ENCODE results near the gene SHISA9.

The SHISA9 gene

GRCh38 chr16:13110124-13110796 lies 208.9 kb downstream of the SHISA9 start:
- H2AFZ ChIP-seq (ENCODE audit: low read length, unreplicated experiment), result no peak overlapping the region
- H3K4me1 ChIP-seq (ENCODE audit: control insufficient read depth, insufficient read depth, low read length, unreplicated experiment), result no peaks in the 10 kb centered on the region
- H3K27ac ChIP-seq (ENCODE audit: low read depth, low read length), result no peak overlapping the region
- H3K79me2 ChIP-seq (ENCODE audit: control insufficient read depth, insufficient read depth, low read length, unreplicated experiment), result no peaks in the 10 kb centered on the region
- no peak overlapping the region for H3K4me3 ChIP-seq (ENCODE audit: low read depth, low read length)
- H3K36me3 ChIP-seq (ENCODE audit: insufficient read depth, low read length), result no peaks in the 10 kb centered on the region
- H3K27me3 ChIP-seq (ENCODE audit: insufficient read depth, low read length), result no peaks in the 10 kb centered on the region

GRCh38 chr16:13111747-13112146 lies 210.3 kb downstream of the SHISA9 start:
- Histone ChIP-seq H3K4me1 (ENCODE audit: control insufficient read depth, insufficient read depth, low read length, unreplicated experiment) (no peaks in the 10 kb centered on the region), H3K79me2 (ENCODE audit: control insufficient read depth, insufficient read depth, low read length, unreplicated experiment) (no peaks in the 10 kb centered on the region), H3K4me3 (ENCODE audit: low read depth, low read length) (no peak overlapping the region), H3K36me3 (ENCODE audit: insufficient read depth, low read length) (no peaks in the 10 kb centered on the region), H3K27ac (ENCODE audit: low read depth, low read length) (no peak overlapping the region), H3K27me3 (ENCODE audit: insufficient read depth, low read length) (no peaks in the 10 kb centered on the region), H2AFZ (ENCODE audit: low read length, unreplicated experiment) (no peak overlapping the region)

- Histone ChIP-seq H3K4me1 (ENCODE audit: control insufficient read depth, insufficient read depth, low read length, unreplicated experiment) (no peaks in the 10 kb centered on the region), H3K36me3 (ENCODE audit: insufficient read depth, low read length) (no peaks in the 10 kb centered on the region), H2AFZ (ENCODE audit: low read length, unreplicated experiment) (no peak overlapping the region), H3K27ac (ENCODE audit: low read depth, low read length) (no peak overlapping the region), H3K4me3 (ENCODE audit: low read depth, low read length) (no peak overlapping the region), H3K27me3 (ENCODE audit: insufficient read depth, low read length) (no peaks in the 10 kb centered on the region), H3K79me2 (ENCODE audit: control insufficient read depth, insufficient read depth, low read length, unreplicated experiment) (no peaks in the 10 kb centered on the region)
Measured at GRCh38 chr16:13113741-13114140, 212.3 kb downstream of the SHISA9 start.

- H3K27ac ChIP-seq (ENCODE audit: low read depth, low read length), result no peak overlapping the region
- H3K79me2 ChIP-seq (ENCODE audit: control insufficient read depth, insufficient read depth, low read length, unreplicated experiment), result no peaks in the 10 kb centered on the region
- no peaks in the 10 kb centered on the region for H3K36me3 ChIP-seq (ENCODE audit: insufficient read depth, low read length)
- no peaks in the 10 kb centered on the region for H3K27me3 ChIP-seq (ENCODE audit: insufficient read depth, low read length)
- H3K4me3 ChIP-seq (ENCODE audit: low read depth, low read length), result no peak overlapping the region
- no peak overlapping the region for H2AFZ ChIP-seq (ENCODE audit: low read length, unreplicated experiment)
- H3K4me1 ChIP-seq (ENCODE audit: control insufficient read depth, insufficient read depth, low read length, unreplicated experiment), result no peaks in the 10 kb centered on the region
Measured at GRCh38 chr16:13118091-13118490, 216.7 kb downstream of the SHISA9 start.

DNA sequence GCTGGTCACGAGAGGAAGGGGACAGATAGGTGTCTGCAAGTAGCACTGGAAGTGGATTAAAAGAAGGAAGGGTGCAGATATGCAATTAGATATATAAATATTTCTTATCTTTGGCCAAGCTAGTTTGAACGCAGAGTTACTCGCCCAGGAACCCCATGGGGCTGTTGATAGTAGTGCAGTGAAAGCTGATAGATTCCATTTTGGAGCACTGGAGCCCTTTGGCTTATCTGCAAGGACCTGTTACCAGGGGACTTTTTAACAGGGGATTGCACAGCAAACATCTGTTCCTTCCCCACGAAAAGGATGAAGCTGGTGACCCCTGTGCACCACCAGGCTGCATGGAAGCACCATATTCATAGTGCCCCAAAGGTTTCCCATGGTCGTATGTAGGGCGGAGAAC lies 218.7 kb downstream of the SHISA9 start:
- Histone ChIP-seq H3K4me1 (ENCODE audit: control insufficient read depth, insufficient read depth, low read length, unreplicated experiment) (no peaks in the 10 kb centered on the region), H3K4me3 (ENCODE audit: low read depth, low read length) (no peak overlapping the region), H3K27ac (ENCODE audit: low read depth, low read length) (no peak overlapping the region), H2AFZ (ENCODE audit: low read length, unreplicated experiment) (no peak overlapping the region), H3K36me3 (ENCODE audit: insufficient read depth, low read length) (no peaks in the 10 kb centered on the region), H3K79me2 (ENCODE audit: control insufficient read depth, insufficient read depth, low read length, unreplicated experiment) (no peaks in the 10 kb centered on the region), H3K27me3 (ENCODE audit: insufficient read depth, low read length) (no peaks in the 10 kb centered on the region)

DNA sequence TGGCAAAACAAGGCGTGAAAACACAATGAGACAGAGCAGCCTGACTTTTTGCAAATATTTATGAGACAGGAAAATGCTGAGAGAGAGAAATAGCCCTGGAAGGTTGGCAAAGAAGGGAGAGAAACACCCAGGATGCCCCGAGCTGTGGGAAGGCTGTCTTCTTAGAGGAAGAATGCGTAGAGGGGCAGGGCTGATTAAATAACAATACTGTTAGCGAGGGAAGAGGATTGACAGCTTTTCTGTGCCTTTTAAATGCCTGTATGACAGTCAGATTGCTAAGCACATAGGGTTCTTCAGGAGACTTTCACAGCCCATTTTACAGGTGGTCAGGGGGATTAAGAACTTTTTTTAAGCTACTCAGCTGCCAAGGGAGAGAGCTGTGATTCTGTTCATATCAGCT lies 219.2 kb downstream of the SHISA9 start:
- no peaks in the 10 kb centered on the region for H3K27me3 ChIP-seq (ENCODE audit: insufficient read depth, low read length)
- H2AFZ ChIP-seq (ENCODE audit: low read length, unreplicated experiment), result no peak overlapping the region
- no peak overlapping the region for H3K27ac ChIP-seq (ENCODE audit: low read depth, low read length)
- no peak overlapping the region for H3K4me3 ChIP-seq (ENCODE audit: low read depth, low read length)
- H3K36me3 ChIP-seq (ENCODE audit: insufficient read depth, low read length), result no peaks in the 10 kb centered on the region
- no peaks in the 10 kb centered on the region for H3K79me2 ChIP-seq (ENCODE audit: control insufficient read depth, insufficient read depth, low read length, unreplicated experiment)
- no peaks in the 10 kb centered on the region for H3K4me1 ChIP-seq (ENCODE audit: control insufficient read depth, insufficient read depth, low read length, unreplicated experiment)

- H3K27ac ChIP-seq (ENCODE audit: low read depth, low read length), result no peak overlapping the region
Measured at GRCh38 chr16:13123991-13124390, 222.6 kb downstream of the SHISA9 start.

GRCh38 chr16:13127144-13127543 lies 225.7 kb downstream of the SHISA9 start:
- H2AFZ ChIP-seq (ENCODE audit: low read length, unreplicated experiment), result no peak overlapping the region
- no peaks in the 10 kb centered on the region for H3K36me3 ChIP-seq (ENCODE audit: insufficient read depth, low read length)
- no peaks in the 10 kb centered on the region for H3K79me2 ChIP-seq (ENCODE audit: control insufficient read depth, insufficient read depth, low read length, unreplicated experiment)
- H3K4me3 ChIP-seq (ENCODE audit: low read depth, low read length), result no peak overlapping the region
- H3K27me3 ChIP-seq (ENCODE audit: insufficient read depth, low read length), result no peaks in the 10 kb centered on the region
- no peak overlapping the region for H3K27ac ChIP-seq (ENCODE audit: low read depth, low read length)
- H3K4me1 ChIP-seq (ENCODE audit: control insufficient read depth, insufficient read depth, low read length, unreplicated experiment), result no peaks in the 10 kb centered on the region

More at GRCh38 chr16:13123991-13124390, 222.6 kb downstream of the SHISA9 start:
- H3K4me3 ChIP-seq (ENCODE audit: low read depth, low read length), result no peak overlapping the region
- no peaks in the 10 kb centered on the region for H3K4me1 ChIP-seq (ENCODE audit: control insufficient read depth, insufficient read depth, low read length, unreplicated experiment)
- H3K79me2 ChIP-seq (ENCODE audit: control insufficient read depth, insufficient read depth, low read length, unreplicated experiment), result no peaks in the 10 kb centered on the region
- H3K27me3 ChIP-seq (ENCODE audit: insufficient read depth, low read length), result no peaks in the 10 kb centered on the region
- H3K36me3 ChIP-seq (ENCODE audit: insufficient read depth, low read length), result no peaks in the 10 kb centered on the region
- no peak overlapping the region for H2AFZ ChIP-seq (ENCODE audit: low read length, unreplicated experiment)

DNA sequence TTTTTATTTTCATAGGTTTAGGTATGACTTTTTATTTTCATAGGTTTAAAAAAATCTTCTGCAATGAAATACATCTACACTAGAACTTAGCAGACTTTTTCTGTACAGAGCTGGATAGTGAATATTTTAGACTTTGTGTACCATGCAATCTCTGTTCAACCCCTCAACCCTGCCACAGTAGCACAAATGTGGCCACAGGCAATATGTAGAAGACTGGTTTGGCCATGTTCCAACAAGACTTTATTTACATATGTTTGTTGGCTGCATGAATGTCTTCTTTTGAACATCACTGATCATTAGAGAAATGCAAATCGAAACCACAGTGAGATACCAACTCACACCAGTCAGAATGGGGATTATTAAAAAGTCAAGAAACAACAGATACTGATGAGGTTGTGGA lies 229.2 kb downstream of the SHISA9 start:
- Histone ChIP-seq H3K4me1 (ENCODE audit: control insufficient read depth, insufficient read depth, low read length, unreplicated experiment) (no peaks in the 10 kb centered on the region), H3K79me2 (ENCODE audit: control insufficient read depth, insufficient read depth, low read length, unreplicated experiment) (no peaks in the 10 kb centered on the region), H3K36me3 (ENCODE audit: insufficient read depth, low read length) (no peaks in the 10 kb centered on the region), H2AFZ (ENCODE audit: low read length, unreplicated experiment) (no peak overlapping the region), H3K27ac (ENCODE audit: low read depth, low read length) (no peak overlapping the region), H3K4me3 (ENCODE audit: low read depth, low read length) (no peak overlapping the region), H3K27me3 (ENCODE audit: insufficient read depth, low read length) (no peaks in the 10 kb centered on the region)

- Histone ChIP-seq H3K27ac (ENCODE audit: low read depth, low read length) (no peak overlapping the region), H3K79me2 (ENCODE audit: control insufficient read depth, insufficient read depth, low read length, unreplicated experiment) (no peaks in the 10 kb centered on the region), H3K36me3 (ENCODE audit: insufficient read depth, low read length) (no peaks in the 10 kb centered on the region), H3K27me3 (ENCODE audit: insufficient read depth, low read length) (no peaks in the 10 kb centered on the region), H3K4me3 (ENCODE audit: low read depth, low read length) (no peak overlapping the region), H3K4me1 (ENCODE audit: control insufficient read depth, insufficient read depth, low read length, unreplicated experiment) (no peaks in the 10 kb centered on the region), H2AFZ (ENCODE audit: low read length, unreplicated experiment) (no peak overlapping the region)
Measured at GRCh38 chr16:13134836-13135235, 233.4 kb downstream of the SHISA9 start.

- Histone ChIP-seq H3K36me3 (ENCODE audit: insufficient read depth, low read length) (no peaks in the 10 kb centered on the region), H3K4me3 (ENCODE audit: low read depth, low read length) (no peak overlapping the region), H3K27me3 (ENCODE audit: insufficient read depth, low read length) (no peaks in the 10 kb centered on the region), H3K79me2 (ENCODE audit: control insufficient read depth, insufficient read depth, low read length, unreplicated experiment) (no peaks in the 10 kb centered on the region), H3K27ac (ENCODE audit: low read depth, low read length) (no peak overlapping the region), H3K4me1 (ENCODE audit: control insufficient read depth, insufficient read depth, low read length, unreplicated experiment) (no peaks in the 10 kb centered on the region), H2AFZ (ENCODE audit: low read length, unreplicated experiment) (no peak overlapping the region)
Measured at GRCh38 chr16:13136901-13137300, 235.5 kb downstream of the SHISA9 start.

Measured in ACC112 (cell line).